H1 (cell line): ENCODE results near the gene OTUD3. TPM values are rescaled to one million over a fixed set of nuclear protein-coding genes. Genes with fewer than 3 reads are reported as not detected.

Source experiments
- CTCF ChIA-PET: fragments of 300-600 bp; sonication (Branson Sonifier 250); formaldehyde crosslinking; loops from one replicate; lab custom pipeline; 2021; ENCODE audit not compliant: partially characterized antibody; lab: Charles Lee
- POLR2A ChIA-PET: fragments of 300-600 bp; sonication (Branson Sonifier 250); formaldehyde crosslinking; loops from one replicate; lab custom pipeline; 2021; ENCODE audit warnings: inconsistent platforms; ENCODE audit not compliant: partially characterized antibody; lab: Charles Lee
- DNase-seq, 2 experiments: peaks; one replicate each; pipeline versions ENCODE4 v3.0.0 to v3.0.0-alpha.2; 2010 to 2022; ENCODE audit warnings: low spot score in 2 of 2, low read depth in 1 of 2, mixed read lengths in 1 of 2
- FAIRE-seq: peaks from 2 replicates; lab custom pipeline; 2011; peaks lifted over from hg19 to GRCh38; lab: Jason Lieb, UNC
- H2AFZ ChIP-seq: 2 replicates; pipeline ENCODE4 v1.8.1; 2012; ENCODE audit warnings: low read length, inconsistent platforms
- H2AK5ac ChIP-seq: 2 replicates; pipeline ENCODE4 v1.6.1; 2013; ENCODE audit warnings: low read depth, low read length
- H2BK120ac ChIP-seq: replicated peaks from 2 replicates; pipeline ENCODE3; 2013; ENCODE audit warnings: low read depth, low read length, inconsistent platforms
- H2BK12ac ChIP-seq: 2 replicates; pipeline ENCODE4 v1.6.1; 2013; ENCODE audit warnings: low read depth, low read length
- H2BK15ac ChIP-seq: 2 replicates; pipeline ENCODE4 v1.6.1; 2013; ENCODE audit warnings: low read length
- H2BK20ac ChIP-seq: 2 replicates; pipeline ENCODE4 v1.6.1; 2013; ENCODE audit warnings: low read length
- H2BK5ac ChIP-seq: 2 replicates; pipeline ENCODE4 v1.6.1; 2013; ENCODE audit warnings: low read depth, low read length
- H3K14ac ChIP-seq: 2 replicates; pipeline ENCODE4 v1.6.1; 2013; ENCODE audit warnings: inconsistent platforms; ENCODE audit not compliant: insufficient read length
- H3K18ac ChIP-seq: 2 replicates; pipeline ENCODE4 v1.6.1; 2013; ENCODE audit warnings: low read length; ENCODE audit errors: extremely low read depth
- H3K23ac ChIP-seq: 2 replicates; pipeline ENCODE4 v1.6.1; 2013; ENCODE audit warnings: inconsistent platforms; ENCODE audit not compliant: insufficient read length
- H3K23me2 ChIP-seq: 2 replicates; pipeline ENCODE4 v1.6.1; 2013; ENCODE audit warnings: low read depth, low read length
- H3K27ac ChIP-seq: 2 replicates; pipeline ENCODE4 v1.6.1; 2011; ENCODE audit warnings: low read depth, low read length, inconsistent platforms
- H3K27me3 ChIP-seq, 4 experiments: replicated peaks in 1 of 4; 1 replicate in 1 of 4; 2 replicates in 3 of 4; pipeline versions ENCODE4 v1.6.1 to v1.8.1; 2011 to 2013; ENCODE audit warnings: low read length in 3 of 4, mild to moderate bottlenecking in 3 of 4, inconsistent platforms in 2 of 4, mixed read lengths in 2 of 4, moderate library complexity in 1 of 4; ENCODE audit not compliant: control insufficient read depth in 3 of 4, insufficient read depth in 3 of 4; ENCODE audit errors: extremely low read depth in 1 of 4
- H3K36me3 ChIP-seq, 4 experiments: 2 replicates each; pipeline versions ENCODE4 v1.6.1 to v1.8.1; 2011 to 2013; ENCODE audit warnings: mild to moderate bottlenecking in 4 of 4, low read length in 3 of 4, moderate library complexity in 2 of 4, control low read depth in 1 of 4, inconsistent platforms in 1 of 4; ENCODE audit not compliant: insufficient read depth in 4 of 4, control insufficient read depth in 2 of 4
- H3K4ac ChIP-seq: replicated peaks from 2 replicates; pipeline ENCODE3; 2013; ENCODE audit warnings: low read length, low read depth, mixed read lengths, inconsistent platforms; ENCODE audit not compliant: insufficient read length
- H3K4me1 ChIP-seq, 4 experiments: replicated peaks in 1 of 4; 1 replicate in 1 of 4; 2 replicates in 3 of 4; pipeline versions ENCODE4 v1.6.1 to v1.8.1; 2011 to 2013; ENCODE audit warnings: low read length in 3 of 4, inconsistent platforms in 2 of 4, mixed read lengths in 1 of 4; ENCODE audit not compliant: insufficient read depth in 4 of 4, control insufficient read depth in 3 of 4
- H3K4me2 ChIP-seq, 2 experiments: 2 replicates each; pipeline versions ENCODE4 v1.6.1 to v1.8.1; 2011 to 2013; ENCODE audit warnings: low read depth in 2 of 2, low read length in 2 of 2, control low read depth in 1 of 2, inconsistent platforms in 1 of 2, mild to moderate bottlenecking in 1 of 2; ENCODE audit not compliant: insufficient read depth in 1 of 2
- H3K4me3 ChIP-seq, 4 experiments: fragments of 200-600, 300-600 bp in 1 of 4; sonication (generic), shearing (Covaris generic), sonication (Bioruptor Twin) in 1 of 4; 2 replicates each; pipeline versions ENCODE4 v1.5.1 to v1.8.1; 2011 to 2016; ENCODE audit warnings: low read length in 4 of 4, low read depth in 3 of 4, control low read depth in 2 of 4, inconsistent platforms in 2 of 4, mild to moderate bottlenecking in 2 of 4, mixed read lengths in 1 of 4, moderate library complexity in 1 of 4; ENCODE audit not compliant: insufficient read depth in 2 of 4; ENCODE audit errors: extremely low read depth in 1 of 4
- H3K56ac ChIP-seq: replicated peaks from 2 replicates; pipeline ENCODE3; 2013; ENCODE audit warnings: low read depth, mild to moderate bottlenecking, mixed read lengths, low read length, inconsistent platforms; ENCODE audit not compliant: insufficient read length
- H3K79me1 ChIP-seq: 2 replicates; pipeline ENCODE4 v1.6.1; 2013; ENCODE audit warnings: low read depth, low read length, control low read depth
- H3K79me2 ChIP-seq, 2 experiments: 2 replicates each; pipeline versions ENCODE4 v1.6.1 to v1.8.1; 2012 to 2013; ENCODE audit warnings: low read length in 2 of 2, mild to moderate bottlenecking in 2 of 2, inconsistent platforms in 1 of 2; ENCODE audit not compliant: insufficient read depth in 2 of 2, control insufficient read depth in 1 of 2
- H3K9ac ChIP-seq, 4 experiments: replicated peaks in 1 of 4; 1 replicate in 1 of 4; 2 replicates in 3 of 4; pipeline versions ENCODE4 v1.6.1 to v1.8.1; 2011 to 2013; ENCODE audit warnings: low read depth in 3 of 4, low read length in 3 of 4, control low read depth in 2 of 4, mild to moderate bottlenecking in 2 of 4, moderate library complexity in 2 of 4, inconsistent platforms in 1 of 4; ENCODE audit errors: extremely low read depth in 1 of 4
- H3K9me3 ChIP-seq, 2 experiments: 2 replicates each; pipeline versions ENCODE4 v1.6.1 to v1.8.1; 2012 to 2013; ENCODE audit warnings: mild to moderate bottlenecking in 2 of 2, moderate library complexity in 2 of 2, control low read depth in 1 of 2, inconsistent platforms in 1 of 2, low read depth in 1 of 2, low read length in 1 of 2, mixed read lengths in 1 of 2; ENCODE audit not compliant: insufficient read depth in 2 of 2
- H4K20me1 ChIP-seq, 2 experiments: replicated peaks in 1 of 2; 2 replicates each; pipeline versions ENCODE3 to v1.8.1; 2011 to 2013; ENCODE audit warnings: inconsistent platforms in 2 of 2, low read length in 2 of 2, mild to moderate bottlenecking in 1 of 2; ENCODE audit not compliant: insufficient read depth in 2 of 2, control insufficient read depth in 1 of 2
- H4K5ac ChIP-seq: 2 replicates; pipeline ENCODE4 v1.6.1; 2013; ENCODE audit warnings: low read length, low read depth, mixed read lengths, inconsistent platforms; ENCODE audit not compliant: insufficient read length
- H4K8ac ChIP-seq: 2 replicates; pipeline ENCODE4 v1.8.0; 2013; ENCODE audit warnings: mild to moderate bottlenecking, moderate library complexity, low read length, inconsistent platforms; ENCODE audit not compliant: insufficient read depth; ENCODE audit errors: extremely low read depth
- H4K91ac ChIP-seq: replicated peaks from 2 replicates; pipeline ENCODE3; 2013; ENCODE audit warnings: low read length, mixed read lengths, inconsistent platforms; ENCODE audit not compliant: insufficient read length
- CBX8 ChIP-seq: fragments of 300-800, 300-1000 bp; sonication (generic); IDR thresholded peaks from 2 replicates; pipeline ENCODE4 v1.7.1; 2016; ENCODE audit warnings: low read depth, low read length, borderline replicate concordance
- EGR1 ChIP-seq: IDR thresholded peaks from 2 replicates; pipeline ENCODE4 v1.6.1; 2011; ENCODE audit warnings: low read depth, low read length, borderline replicate concordance
- EZH2 ChIP-seq: fragments of 200-600 bp; sonication (generic); IDR thresholded peaks from 2 replicates; pipeline ENCODE4 v1.7.1; 2012; ENCODE audit warnings: low read depth, mild to moderate bottlenecking, moderate library complexity, low read length, inconsistent platforms; ENCODE audit not compliant: severe bottlenecking
- FOSL1 ChIP-seq: IDR thresholded peaks from 2 replicates; pipeline ENCODE4 v1.6.1; 2011; ENCODE audit warnings: mild to moderate bottlenecking, low read depth, low read length, moderate library complexity; ENCODE audit not compliant: insufficient read depth
- JUN ChIP-seq: IDR thresholded peaks from 2 replicates; pipeline ENCODE4 v1.6.1; 2011; ENCODE audit warnings: low read depth, mild to moderate bottlenecking, improper control_type of control experiment, low read length
- KDM4A ChIP-seq: IDR thresholded peaks from one replicate; pipeline ENCODE4 v1.7.1; 2012; ENCODE audit warnings: low read depth, mild to moderate bottlenecking, moderate library complexity, low read length, inconsistent platforms; ENCODE audit not compliant: severe bottlenecking
- NANOG ChIP-seq: IDR thresholded peaks from 2 replicates; pipeline ENCODE4 v1.6.1; 2011; ENCODE audit warnings: low read length, low read depth, mild to moderate bottlenecking, inconsistent platforms; ENCODE audit not compliant: insufficient read depth, poor library complexity, severe bottlenecking
- SP4 ChIP-seq: IDR thresholded peaks from 2 replicates; pipeline ENCODE4 v1.6.1; 2012; ENCODE audit warnings: low read length, inconsistent platforms
- TAF1 ChIP-seq: IDR thresholded peaks from 2 replicates; pipeline ENCODE4 v1.6.1; 2011; ENCODE audit warnings: mild to moderate bottlenecking, low read depth, low read length
- WGBS, 2 experiments: shearing (Covaris generic) in 1 of 2; methylation state at CpG; one replicate each; pipeline versions ENCODE4 v1.1.6 to v1.1.7; 2013 to 2015; ENCODE audit warnings: low lambda C conversion rate in 2 of 2, mixed read lengths in 2 of 2, inconsistent platforms in 1 of 2, low coverage in 1 of 2, missing lambda C conversion rate in 1 of 2; ENCODE audit not compliant: insufficient replicate concordance in 2 of 2, insufficient coverage in 1 of 2, insufficient read length in 1 of 2; ENCODE audit errors: extremely low coverage in 1 of 2, missing lambda C conversion rate in 1 of 2; 5-methylcytosine and 5-hydroxymethylcytosine counted together
- polyA plus RNA-seq, 7 experiments: library from polyadenylated mRNA; depleted of rRNA in 3 of 7; stranded (reverse) in 5 of 7; unstranded in 2 of 7; fragments of >200 nt in 5 of 7; fragments of 200-250 nt in 2 of 7; gene quantifications; 1 replicate in 5 of 7; 2 replicates in 1 of 7; 4 replicates in 1 of 7; pipeline versions ENCODE4 v1.2.1 to v1.2.3, GENCODE V29; 2011 to 2013; ENCODE audit warnings: missing spikeins in 2 of 7, mixed read lengths in 2 of 7
- total RNA-seq: library from RNA; stranded (reverse); fragmentation: NEBNext Ultra II Directional; extraction: Animal tissue kit (Norgen Biotek cat#: 25700); gene quantifications from 2 replicates; pipeline ENCODE4 v1.2.1, GENCODE V29; 2021

The OTUD3 gene
- total and polyA plus RNA-seq, 2 of the 8 experiments (the other 6 are each of a cell fraction or from before 2014, with no cell fraction given) = 6.3 to 11.9 TPM

GRCh38 chr1:19878637-19878985 lies 3.6 kb upstream of the OTUD3 start:
- Histone ChIP-seq H3K4me2 (no peak overlapping the region), H3K9me3 (0 out of 4 replicates have a peak, but pooled peaks cover 0 to 2% of the 10 kb centered on the region in 2 experiments), H2AK5ac (no peak overlapping the region), H2BK20ac (no peak overlapping the region), H2AFZ (no peak overlapping the region; the same call in 1 of the 2 replicates), H3K79me1 (no peaks in the 10 kb centered on the region; the same call in 1 of the 2 replicates), H3K23ac (no peak overlapping the region), H3K27me3 (no peaks in the 10 kb centered on the region), H2BK120ac (no peak overlapping the region), H3K4ac (no peak overlapping the region), H3K9ac (no peak overlapping the region), H2BK12ac (no peak overlapping the region), H2BK5ac (no peak overlapping the region), H3K4me3 (no peak overlapping the region), H4K8ac (no peak overlapping the region), H3K14ac (no peak overlapping the region), H3K4me1 (peaks cover 0 to 3% (median 3%) of the 10 kb centered on the region in 4 experiments; a peak in 3 of 7 replicates), H3K27ac (no peak overlapping the region), H3K56ac (no peak overlapping the region), H3K36me3 (no peaks in the 10 kb centered on the region), H3K23me2 (no peaks in the 10 kb centered on the region; the same call in 1 of the 2 replicates), H2BK15ac (no peak overlapping the region), H3K18ac (no peak overlapping the region; the same call in 1 of the 2 replicates), H4K91ac (no peak overlapping the region), H4K20me1 (peaks cover 0 to 2% of the 10 kb centered on the region in 2 experiments), H3K79me2 (peaks cover 8 to 9% of the 10 kb centered on the region in 2 experiments), H4K5ac (no peak overlapping the region)
- CTCF ChIA-PET = interaction anchor here (0.7 to 1.8 kb wide), 5 partner anchors 10 to 218 kb away, joined by 3 to 4 read pairs (median 3); no protein-coding TSS in a partner anchor
- no peak for FAIRE-seq
- TF ChIP-seq FOSL1 = no peak
- TF ChIP-seq KDM4A = no peak
- TF ChIP-seq CBX8 = no peak
- TF ChIP-seq NANOG = no peak
- no peak for TF ChIP-seq JUN
- no peak for TF ChIP-seq SP4
- no peak for TF ChIP-seq TAF1
- TF ChIP-seq EZH2 = no peak
- no peak for TF ChIP-seq EGR1
- 89% methylated on average over 12 of the region's 12 CpGs; no CpG with 5 or more reads in 1 of the 2 experiments for WGBS, 2 experiments
- DNase-seq = no peak
- POLR2A ChIA-PET = interaction anchor here (0.7 to 1.0 kb wide), 2 partner anchors 9 to 110 kb away, joined by 3 to 4 read pairs; no protein-coding TSS in a partner anchor
